NCI-H1092 (cell line): ENCODE data around the gene ALPI.

ENCODE experiments used
- DNase-seq: peaks from one replicate; lab custom pipeline; 2025; lab: John Stamatoyannopoulos, UW

Gene ALPI

GRCh38 chr2:232485757-232486557 lies 30.0 kb downstream of the ALPI start:
- DNase-seq, result no peak

GRCh38 chr2:232486558-232487384 lies 30.8 kb downstream of the ALPI start:
- DNase-seq, result no peak

GRCh38 chr2:232487385-232488096 lies 31.6 kb downstream of the ALPI start, which contains the start of gene ECEL1:
Gene ECEL1, minus strand, starts transcription at chr2:232487834. Its CDS starts 1,181 bp downstream, at chr2:232486653.
- no peak for DNase-seq

- no peak for DNase-seq
Measured at GRCh38 chr2:232488097-232488711, 32.3 kb downstream of the ALPI start.

GRCh38 chr2:232488721-232489300 lies 32.9 kb downstream of the ALPI start:
- DNase-seq, result no peak

- no peak for DNase-seq
Measured at GRCh38 chr2:232489516-232490220, 33.7 kb downstream of the ALPI start.

- DNase-seq, result no peak
Measured at GRCh38 chr2:232490221-232491138, 34.5 kb downstream of the ALPI start.

GRCh38 chr2:232491139-232491780 lies 35.3 kb downstream of the ALPI start:
- no peak for DNase-seq

- DNase-seq, result no peak
Measured at GRCh38 chr2:232492236-232492848, 36.4 kb downstream of the ALPI start.

- DNase-seq, result no peak
Measured at GRCh38 chr2:232492963-232493700, 37.2 kb downstream of the ALPI start.

- no peak for DNase-seq
Measured at GRCh38 chr2:232493701-232494474, 37.9 kb downstream of the ALPI start.

GRCh38 chr2:232494542-232494941 lies 38.6 kb downstream of the ALPI start:
- no peak for DNase-seq

GRCh38 chr2:232495292-232495691 lies 39.3 kb downstream of the ALPI start:
- DNase-seq, result no peak

GRCh38 chr2:232496501-232497270 lies 40.7 kb downstream of the ALPI start:
- DNase-seq, result no peak

GRCh38 chr2:232497348-232497747 lies 41.4 kb downstream of the ALPI start:
- DNase-seq, result no peak

- no peak for DNase-seq
Measured at GRCh38 chr2:232498452-232498851, 42.5 kb downstream of the ALPI start.

- no peak for DNase-seq
Measured at GRCh38 chr2:232501331-232501771, 45.4 kb downstream of the ALPI start.
